ENCODE data around the gene KLC3.

KLC3 gene

DNA sequence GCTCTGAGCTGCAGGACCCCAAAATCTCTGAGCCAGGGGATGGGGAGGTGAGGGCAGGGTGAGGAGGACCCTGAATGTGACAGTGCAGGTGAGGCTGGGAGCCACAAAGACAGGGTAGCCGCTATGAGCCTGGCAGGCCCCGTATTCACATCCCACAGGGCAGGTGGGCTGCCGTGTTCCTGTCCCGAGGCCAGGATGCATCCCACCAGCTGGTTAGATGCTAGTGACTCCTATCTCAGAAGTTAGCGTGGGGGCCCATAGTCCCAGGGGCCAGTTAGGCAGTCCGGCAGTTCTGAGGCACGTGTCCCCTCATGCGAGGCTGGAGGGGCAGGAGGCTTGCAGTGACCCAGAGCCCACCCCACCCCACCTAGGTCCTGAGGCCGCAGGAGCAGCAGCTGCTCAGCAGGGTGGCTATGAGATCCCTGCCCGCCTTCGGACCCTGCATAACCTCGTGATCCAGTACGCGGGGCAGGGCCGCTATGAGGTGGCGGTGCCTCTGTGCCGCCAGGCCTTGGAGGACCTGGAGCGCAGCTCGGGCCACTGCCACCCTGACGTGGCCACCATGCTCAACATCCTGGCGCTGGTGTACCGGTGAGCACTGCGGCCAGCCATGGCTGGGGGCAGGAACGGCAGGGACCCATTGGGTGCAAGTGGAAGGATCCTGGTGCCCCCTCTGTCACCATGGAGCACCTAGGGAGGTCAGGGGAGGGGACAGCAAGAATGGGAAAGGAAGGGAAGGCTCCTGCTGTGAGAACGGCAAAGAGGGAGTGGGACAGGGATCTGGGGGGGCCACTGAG lies 7.2 kb downstream of the KLC3 start:
- no peak for DNase-seq (ENCODE audit: insufficient read length, low spot score)
- no peak for FAIRE-seq

DNA sequence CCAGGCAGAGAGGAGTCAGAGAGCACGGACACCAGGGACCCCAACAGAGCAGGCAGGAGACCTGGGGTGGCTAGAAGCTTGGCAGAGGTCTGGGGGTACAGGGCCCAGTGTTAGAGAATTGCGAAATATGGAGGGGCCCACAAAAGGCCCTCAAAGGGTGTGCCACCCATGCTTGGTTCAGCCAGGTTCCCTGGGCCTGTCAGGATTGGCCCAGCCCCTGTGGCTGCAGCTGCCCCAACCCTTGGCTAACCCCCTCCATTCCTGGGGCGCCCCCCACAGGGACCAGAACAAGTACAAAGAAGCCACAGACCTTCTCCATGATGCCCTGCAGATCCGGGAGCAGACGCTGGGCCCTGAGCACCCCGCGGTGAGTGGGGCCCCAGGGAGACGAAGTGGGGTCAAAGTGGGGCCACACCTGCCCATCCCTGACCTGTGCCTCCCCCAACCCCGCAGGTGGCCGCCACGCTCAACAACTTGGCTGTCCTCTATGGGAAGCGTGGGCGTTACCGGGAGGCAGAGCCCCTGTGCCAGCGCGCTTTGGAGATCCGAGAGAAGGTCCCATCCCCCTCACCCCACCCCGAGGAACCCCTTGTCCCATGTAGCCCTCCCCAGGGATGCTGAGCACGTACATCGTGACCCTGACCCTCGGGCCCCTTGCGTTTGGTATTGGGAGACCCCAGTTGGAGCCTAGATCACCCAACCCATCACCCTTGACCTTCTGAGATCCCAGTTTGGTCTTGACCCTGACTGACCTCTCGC lies 8.0 kb downstream of the KLC3 start:
- DNase-seq (ENCODE audit: insufficient read length, low spot score) (no peak), FAIRE-seq (no peak)

DNA sequence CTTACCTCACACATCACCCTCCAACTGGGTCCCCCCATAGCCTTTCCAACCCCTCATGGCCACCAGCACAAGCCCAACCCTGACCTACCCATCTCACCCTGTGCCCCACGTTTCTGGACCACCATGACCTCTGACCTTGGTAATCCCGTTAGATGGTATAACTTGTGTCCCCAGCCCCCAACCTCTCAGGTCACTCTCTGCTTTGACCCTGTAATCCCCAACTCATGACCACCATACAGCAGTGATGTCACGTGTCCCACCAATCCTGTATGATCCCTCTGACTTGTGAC lies 8.5 kb downstream of the KLC3 start:
- DNase-seq (ENCODE audit: insufficient read length, low spot score) (no peak), FAIRE-seq (no peak)

DNA sequence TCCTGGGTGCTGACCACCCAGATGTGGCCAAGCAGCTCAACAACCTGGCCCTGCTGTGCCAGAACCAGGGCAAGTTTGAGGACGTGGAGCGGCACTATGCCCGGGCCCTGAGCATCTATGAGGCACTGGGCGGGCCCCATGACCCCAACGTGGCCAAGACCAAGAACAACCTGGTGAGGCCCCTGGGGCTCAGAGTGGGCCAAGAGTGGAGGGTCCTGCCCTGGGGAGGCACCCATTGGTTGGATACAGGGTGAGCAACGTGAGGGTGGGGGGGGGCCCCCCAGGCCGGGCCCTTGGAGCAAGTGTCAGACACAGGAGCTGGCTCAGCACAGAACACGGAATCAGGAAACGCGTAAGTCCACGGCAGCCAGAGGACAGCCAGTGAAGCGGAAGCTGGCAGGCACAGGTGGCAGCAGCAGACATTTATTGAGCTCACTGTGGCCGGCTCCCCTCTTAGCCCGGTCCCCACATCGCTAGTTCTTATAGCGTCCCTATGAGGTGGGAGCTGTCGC lies 8.9 kb downstream of the KLC3 start:
- no peak for FAIRE-seq
- no peak for DNase-seq (ENCODE audit: insufficient read length, low spot score)

DNA sequence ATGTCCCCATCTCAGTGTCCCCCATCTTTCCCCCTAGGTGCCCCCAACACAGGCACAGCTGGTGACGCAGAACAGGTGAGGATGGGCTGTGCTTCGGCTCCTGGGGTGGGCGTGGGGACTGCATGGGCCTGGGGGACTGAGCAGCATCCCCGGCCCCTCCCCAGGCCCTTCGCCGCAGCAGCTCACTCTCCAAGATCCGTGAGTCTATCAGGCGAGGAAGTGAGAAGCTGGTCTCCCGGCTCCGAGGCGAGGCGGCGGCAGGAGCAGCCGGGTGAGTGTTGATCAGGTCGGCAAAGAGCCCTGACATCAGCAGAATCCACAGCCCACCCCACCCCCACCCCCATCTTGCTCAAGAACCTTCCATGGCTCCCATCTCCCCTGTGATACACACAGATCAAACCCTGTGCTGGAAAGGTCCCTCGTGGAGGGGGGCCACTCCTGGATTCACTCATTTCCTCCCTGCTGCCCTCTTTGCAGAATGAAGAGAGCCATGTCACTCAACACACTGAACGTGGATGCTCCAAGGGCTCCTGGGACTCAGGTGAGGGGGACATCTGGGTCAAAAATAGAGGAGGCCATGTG lies 10.0 kb downstream of the KLC3 start:
- DNase-seq (ENCODE audit: insufficient read length, low spot score): no peak
- no peak for FAIRE-seq

DNA sequence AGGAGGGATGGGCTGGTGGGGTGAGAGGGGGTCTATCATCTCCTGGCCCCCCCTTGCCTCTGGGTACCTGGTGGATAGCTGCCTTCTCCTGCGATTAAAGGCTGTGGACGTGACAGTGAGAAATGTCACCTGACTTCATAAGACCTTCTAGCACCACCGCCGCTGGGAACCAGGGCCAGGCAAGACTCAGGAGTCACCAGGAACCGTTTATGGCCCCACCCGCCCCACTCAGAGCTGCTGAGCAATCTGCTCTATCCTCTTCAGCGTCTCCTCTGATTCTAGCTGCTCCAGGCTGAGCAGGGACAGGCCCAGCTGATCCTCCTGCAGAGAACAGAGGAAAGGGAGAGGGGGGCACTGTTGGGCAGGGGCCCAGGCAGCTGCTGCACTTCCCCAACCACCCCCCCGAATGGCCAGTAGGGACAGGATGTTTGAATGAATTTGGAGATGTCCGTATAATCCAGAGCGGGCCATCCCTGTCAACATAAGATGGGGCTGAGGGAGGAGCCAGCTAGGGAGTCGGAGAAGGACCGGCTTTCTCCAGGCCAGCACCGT lies 10.9 kb downstream of the KLC3 start:
- FAIRE-seq: no peak
- no peak for DNase-seq (ENCODE audit: insufficient read length, low spot score)

DNA sequence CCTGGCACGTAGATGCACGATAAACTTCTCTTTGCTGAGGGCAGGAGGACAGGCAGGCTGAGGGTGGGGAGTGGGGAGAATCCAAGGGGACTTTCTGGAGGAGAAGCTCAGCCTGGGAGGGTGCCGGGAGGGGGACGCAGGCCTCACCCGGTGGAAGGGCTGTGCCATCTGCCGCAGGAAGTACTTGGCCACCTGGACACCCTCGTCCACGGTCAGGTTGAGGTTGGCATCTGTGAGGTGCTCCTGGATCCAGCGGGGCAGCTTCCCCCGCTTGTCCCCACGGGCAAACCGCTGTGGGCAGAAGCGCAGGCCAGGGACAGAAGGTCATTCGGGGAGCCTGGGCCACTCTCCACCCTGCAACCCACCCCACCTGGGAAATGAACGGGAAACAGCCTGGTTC lies 11.5 kb downstream of the KLC3 start:
- FAIRE-seq: no peak
- DNase-seq (ENCODE audit: insufficient read length, low spot score): no peak

DNA sequence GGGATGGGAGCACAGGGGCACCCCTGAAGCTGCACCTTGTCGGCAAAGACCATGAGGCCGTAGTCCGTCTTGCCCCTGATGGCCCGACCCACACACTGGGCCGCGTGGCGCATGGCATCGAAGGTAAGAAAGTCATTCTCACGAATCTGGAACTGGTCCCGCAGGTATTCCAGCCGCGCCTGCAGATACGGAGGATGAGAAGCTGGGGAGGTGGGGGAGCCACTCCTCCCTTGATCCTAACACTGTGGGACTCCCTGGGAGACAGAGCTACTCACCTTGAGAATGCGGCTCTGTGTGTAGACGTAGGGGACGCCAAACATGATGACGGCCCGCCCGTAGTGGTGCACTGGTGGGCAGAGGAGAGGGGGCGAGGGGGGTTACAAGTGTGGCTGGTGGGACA lies 11.9 kb downstream of the KLC3 start:
- no peak for FAIRE-seq
- DNase-seq (ENCODE audit: insufficient read length, low spot score): no peak

DNA sequence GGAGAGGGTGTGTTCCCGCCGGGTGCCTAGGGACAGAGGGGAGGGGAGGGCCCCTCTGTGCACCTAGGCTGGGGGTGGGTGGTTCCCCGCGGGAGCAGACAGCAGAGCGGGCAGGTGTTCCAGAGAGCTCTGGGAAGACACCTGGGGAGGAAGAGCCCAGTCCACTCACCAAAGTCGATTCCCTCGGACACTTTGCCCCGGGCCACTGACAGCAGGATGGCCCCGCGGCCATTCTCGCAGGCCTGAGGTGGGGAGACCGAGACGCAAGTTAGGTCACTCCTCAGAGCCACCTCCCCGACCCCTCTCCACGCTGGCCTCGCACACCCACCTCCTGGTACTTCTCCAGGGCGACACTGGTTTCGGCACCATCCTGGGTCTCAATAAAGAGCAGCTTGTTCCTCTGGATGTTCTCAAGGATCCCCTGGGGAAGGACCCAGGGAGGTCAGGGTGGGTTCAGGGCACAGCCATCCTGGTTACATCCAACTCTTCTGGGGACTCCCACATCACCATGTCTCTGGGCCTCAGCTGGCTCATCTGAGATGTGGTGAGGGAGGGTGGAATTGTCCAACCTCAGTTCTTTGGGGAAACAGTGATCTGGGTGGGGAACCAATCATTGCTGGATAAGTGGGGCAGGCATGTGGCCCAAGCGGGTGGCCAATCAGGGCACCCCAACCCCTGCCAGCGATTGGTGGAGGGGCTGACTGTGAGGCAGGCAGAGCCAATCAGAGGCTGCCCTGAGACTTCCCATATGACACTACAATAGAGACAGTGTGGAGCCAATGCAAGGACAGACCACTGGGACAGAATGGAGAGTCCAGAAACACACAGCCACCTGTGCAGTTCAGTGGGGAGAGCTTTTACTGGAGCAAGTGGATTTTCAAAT lies 12.6 kb downstream of the KLC3 start:
- FAIRE-seq (no peak), DNase-seq (ENCODE audit: insufficient read length, low spot score) (no peak)

DNA sequence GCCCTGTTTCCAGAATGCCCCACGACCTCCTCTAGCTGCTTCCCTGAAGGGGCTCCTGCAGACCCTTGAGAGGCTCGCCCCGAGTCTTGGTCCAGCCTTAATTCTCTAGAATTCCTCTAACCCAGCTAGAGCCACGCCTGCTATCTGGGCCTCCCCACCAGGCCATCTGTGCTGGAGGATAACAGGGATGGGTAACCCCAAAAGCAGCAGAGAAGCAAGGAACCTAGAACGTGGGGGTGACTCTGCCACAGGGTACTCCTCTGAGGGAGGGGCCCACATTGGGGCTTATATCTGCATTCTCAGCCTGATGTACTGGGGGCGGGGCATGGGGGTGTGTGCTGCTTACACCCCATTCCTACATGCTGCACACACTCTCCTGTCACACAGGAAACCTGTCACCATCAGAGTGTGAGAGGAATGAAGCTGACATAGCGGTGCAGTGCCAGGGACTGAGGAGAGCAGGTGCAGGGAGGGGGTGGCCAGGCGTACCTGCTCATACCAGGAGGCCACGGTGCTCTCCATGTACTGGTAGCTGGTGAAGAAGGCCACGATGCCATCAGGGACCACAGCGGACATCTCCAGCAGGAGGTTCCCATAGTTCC lies 13.8 kb downstream of the KLC3 start:
- FAIRE-seq (no peak), DNase-seq (ENCODE audit: insufficient read length, low spot score) (no peak)

DNA sequence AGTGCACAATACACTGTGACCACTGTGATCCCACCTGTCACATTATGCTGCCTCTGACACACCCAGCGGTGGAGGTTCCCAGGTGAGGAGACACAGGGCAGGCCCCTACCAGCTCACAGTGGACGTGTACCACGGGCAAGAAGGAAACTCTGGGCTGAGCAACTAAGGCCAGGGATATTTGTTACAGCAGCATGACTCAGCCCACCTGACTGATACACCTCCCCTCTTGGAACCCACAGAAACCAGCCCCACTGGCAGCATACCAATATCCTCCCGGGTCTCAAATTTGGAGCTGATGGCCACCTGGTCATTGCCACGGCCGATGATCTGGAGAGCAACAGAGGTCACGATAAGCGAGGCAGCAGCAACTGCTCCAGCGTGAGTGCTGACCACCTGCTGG lies 14.9 kb downstream of the KLC3 start:
- FAIRE-seq (no peak), DNase-seq (ENCODE audit: insufficient read length, low spot score) (no peak)

DNA sequence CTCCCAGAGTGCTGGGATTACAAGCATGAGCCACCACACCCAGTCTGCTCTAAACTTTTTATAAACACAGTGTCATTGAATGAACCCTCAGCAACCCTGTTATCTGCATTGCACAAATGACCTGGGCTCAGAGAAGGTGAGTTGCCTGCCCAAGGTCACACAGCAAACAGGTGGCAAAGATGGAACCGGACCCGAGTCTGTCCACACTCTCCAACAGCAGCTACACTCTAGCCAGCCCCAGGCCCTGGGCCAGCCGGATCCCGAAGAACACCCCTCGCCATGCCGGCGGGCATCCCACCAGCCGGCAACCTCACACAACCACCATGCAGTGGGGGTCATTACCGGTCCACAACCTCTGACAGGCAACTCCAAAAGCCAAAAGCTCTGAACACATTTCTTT lies 15.4 kb downstream of the KLC3 start:
- no peak for DNase-seq (ENCODE audit: insufficient read length, low spot score)
- no peak for FAIRE-seq

DNA sequence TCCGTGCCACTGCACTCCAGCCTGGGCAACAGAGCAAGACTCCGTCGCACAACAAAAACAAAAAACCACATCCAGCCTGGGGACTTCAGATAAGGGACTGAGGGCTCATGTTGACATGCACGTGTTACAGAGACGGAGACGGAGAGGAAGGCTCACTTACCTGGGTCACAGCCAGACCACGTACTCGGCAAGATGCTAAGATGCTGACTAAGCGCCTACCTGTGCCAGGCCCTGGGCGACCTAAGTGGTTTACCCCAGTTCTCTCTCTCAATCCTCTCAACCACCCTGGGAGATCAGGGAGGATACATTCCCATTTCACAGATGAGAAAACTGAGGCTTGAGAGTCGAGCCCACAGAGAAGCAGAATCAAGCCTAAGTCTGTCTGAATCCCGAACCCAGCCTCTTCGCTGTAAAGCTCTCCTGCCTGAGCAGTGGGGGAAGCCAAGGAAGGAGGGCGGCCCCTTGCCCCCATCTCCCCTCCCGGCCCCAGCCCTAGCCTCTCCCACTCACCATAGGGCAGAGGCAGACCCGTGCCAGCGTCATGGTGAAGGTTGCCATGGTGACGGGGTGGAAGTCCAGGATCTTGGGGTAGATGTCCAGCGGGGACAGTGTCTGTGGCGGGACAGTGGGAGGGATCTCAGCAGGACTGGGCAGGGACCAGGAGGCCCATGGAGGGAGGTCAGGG lies 16.4 kb downstream of the KLC3 start:
- FAIRE-seq (no peak), DNase-seq (ENCODE audit: insufficient read length, low spot score) (no peak)

DNA sequence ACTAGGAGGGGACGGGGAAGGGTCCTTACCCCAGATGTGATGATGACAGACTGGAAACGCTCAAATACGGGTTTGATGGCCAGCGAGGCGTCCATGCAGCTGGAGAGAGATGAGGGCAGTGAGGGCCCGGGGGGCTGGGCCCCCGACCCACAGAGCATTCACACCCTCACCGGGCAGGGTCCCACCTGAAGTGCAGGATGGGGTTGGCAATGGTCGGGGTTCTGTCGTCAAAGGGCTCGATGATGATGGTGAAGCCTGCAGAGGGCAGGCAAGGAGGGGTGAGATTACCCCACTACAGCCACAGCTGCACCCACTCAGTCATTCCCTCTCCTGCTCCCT lies 16.9 kb downstream of the KLC3 start:
- DNase-seq (ENCODE audit: insufficient read length, low spot score) (no peak), FAIRE-seq (no peak)

DNA sequence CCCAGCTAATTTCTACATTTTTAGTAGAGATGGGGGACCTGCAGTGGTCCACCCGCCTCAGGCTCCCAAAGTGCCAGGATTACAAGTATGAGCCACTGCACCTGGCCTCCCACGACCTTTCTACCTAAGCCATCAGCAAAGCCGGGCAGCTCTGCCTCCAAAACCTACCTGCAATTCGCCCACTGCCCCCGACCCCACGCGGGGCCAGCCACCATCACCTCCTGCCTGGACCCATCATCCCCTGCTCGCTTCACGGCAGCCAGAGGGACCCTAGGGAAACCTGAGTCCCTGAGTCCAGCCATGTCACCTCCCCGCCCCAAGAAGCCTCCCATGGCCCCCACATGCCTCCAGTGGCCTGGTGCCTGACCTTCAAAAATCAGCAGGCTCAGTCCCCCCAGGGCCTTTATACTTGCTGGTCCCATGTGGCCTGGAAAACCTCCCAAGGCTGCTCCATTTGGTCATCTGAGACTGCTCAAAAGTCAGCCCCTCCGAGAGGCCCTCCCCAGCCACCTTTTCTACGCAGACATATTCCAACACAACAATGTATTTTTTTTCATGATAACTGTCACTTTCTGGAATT lies 17.8 kb downstream of the KLC3 start:
- FAIRE-seq: no peak
- no peak for DNase-seq (ENCODE audit: insufficient read length, low spot score)

DNA sequence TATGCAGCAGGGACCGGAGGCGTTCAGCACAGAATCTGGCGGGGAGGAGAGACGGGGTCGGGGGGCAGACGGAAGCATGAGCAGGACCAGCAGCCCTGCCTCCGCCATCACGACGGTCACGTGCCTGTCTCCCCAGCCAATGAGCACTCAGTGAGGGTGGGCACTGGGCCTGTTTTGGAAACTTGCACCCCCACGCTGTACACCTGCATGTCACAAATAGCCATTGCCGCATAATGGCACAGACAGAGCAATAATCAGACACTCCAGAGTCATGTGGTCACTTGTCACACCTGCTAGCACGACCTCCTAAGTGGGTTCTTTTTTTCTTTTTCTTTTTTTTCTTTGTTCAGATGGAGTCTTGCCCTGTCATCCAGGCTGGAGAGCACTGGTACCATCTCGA lies 21.1 kb downstream of the KLC3 start:
- no peak for DNase-seq (ENCODE audit: insufficient read length, low spot score)
- no peak for FAIRE-seq

DNA sequence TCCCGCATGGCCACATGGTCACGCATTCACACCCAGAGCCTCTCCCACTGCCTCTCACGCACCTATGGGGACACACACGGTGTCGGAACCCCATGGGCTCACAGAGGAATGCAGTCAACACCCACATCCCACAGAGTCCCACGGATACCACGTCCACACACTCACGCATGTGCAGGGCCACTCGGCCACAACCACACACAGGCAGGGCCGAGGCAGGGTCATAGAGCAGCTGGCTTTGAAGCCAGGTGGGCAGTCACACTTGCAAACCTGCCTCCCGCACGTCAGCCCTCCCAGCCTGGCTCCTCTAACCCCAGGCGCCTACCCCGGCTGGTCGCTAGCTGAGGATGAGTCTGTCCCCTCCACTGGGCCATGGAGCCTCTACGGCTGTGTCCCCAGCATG lies 21.7 kb downstream of the KLC3 start:
- FAIRE-seq: no peak
- no peak for DNase-seq (ENCODE audit: insufficient read length, low spot score)

DNA sequence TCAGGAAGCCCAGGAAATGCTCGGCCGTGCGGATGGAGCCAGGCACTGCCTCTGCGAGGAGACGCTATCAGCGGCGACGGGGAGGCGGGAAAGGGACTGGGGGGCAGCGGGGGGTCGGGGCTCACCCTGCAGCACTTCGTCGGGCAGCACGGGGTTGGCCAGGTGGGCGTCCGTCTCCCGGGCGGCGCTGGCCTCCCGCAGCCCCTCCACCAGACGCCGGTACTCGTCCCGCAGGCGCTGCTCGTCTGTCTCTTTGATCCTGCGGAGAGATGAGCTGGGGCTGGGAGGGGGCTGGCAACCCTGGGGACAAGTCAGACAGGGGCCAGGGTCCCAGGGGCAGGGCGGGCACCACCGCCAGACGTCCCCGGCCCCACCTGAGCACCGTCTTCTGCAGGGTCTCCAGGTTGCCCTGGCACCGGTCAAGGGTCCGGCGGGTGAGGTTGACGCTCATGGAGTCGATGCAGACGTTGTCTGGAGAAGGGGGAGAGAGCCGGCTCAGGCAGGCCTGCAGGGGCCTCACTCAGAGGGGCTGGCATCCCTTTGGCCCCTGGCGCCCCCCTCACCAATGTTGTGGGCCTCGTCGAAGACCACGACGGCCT lies 23.4 kb downstream of the KLC3 start:
- DNase-seq (ENCODE audit: insufficient read length, low spot score) (no peak), FAIRE-seq (no peak)

DNA sequence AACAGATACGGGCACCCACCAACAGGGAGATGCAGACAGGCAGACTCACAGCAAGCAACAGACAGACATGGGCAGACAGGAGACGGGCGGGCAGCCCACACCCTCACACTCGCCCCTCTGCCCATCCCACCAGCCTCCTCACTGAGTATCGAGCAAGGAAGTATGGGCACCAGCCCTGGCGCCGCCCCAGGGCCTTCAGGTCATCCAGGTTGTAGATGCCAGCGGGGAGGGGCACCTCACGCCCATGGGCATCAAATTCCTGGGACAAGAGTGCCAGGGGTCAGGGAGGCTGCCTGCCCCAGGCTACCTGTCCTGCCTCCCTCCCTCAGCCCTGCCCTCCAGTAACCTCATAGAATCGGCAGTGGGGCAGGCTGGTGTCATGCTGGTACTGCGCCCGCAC lies 24.1 kb downstream of the KLC3 start:
- DNase-seq (ENCODE audit: insufficient read length, low spot score): no peak
- no peak for FAIRE-seq
